Fibroblast of villous mesenchyme (primary cell): ENCODE data around the gene GNAL. TPM values are rescaled to one million over a fixed set of nuclear protein-coding genes. Genes with fewer than 3 reads are reported as not detected.

Experiments
- DNase-seq: peaks from one replicate; pipeline ENCODE4 v3.0.0-alpha.2; 2010; ENCODE audit warnings: low read depth
- H3K4me3 ChIP-seq: 2 replicates; pipeline ENCODE4 v1.5.1; 2011; ENCODE audit warnings: low read depth, mild to moderate bottlenecking, low read length
- CTCF ChIP-seq: IDR thresholded peaks from 2 replicates; pipeline ENCODE4 v1.5.1; 2012; ENCODE audit warnings: low read depth, mild to moderate bottlenecking, low read length; ENCODE audit not compliant: insufficient read depth
- total RNA-seq: library from RNA; depleted of rRNA; stranded (reverse); fragments of >200 nt; gene quantifications from 2 replicates; pipeline ENCODE4 v1.2.3, GENCODE V29; 2012

GNAL gene
- total RNA-seq, 1 donor = under 0.01 TPM

DNA sequence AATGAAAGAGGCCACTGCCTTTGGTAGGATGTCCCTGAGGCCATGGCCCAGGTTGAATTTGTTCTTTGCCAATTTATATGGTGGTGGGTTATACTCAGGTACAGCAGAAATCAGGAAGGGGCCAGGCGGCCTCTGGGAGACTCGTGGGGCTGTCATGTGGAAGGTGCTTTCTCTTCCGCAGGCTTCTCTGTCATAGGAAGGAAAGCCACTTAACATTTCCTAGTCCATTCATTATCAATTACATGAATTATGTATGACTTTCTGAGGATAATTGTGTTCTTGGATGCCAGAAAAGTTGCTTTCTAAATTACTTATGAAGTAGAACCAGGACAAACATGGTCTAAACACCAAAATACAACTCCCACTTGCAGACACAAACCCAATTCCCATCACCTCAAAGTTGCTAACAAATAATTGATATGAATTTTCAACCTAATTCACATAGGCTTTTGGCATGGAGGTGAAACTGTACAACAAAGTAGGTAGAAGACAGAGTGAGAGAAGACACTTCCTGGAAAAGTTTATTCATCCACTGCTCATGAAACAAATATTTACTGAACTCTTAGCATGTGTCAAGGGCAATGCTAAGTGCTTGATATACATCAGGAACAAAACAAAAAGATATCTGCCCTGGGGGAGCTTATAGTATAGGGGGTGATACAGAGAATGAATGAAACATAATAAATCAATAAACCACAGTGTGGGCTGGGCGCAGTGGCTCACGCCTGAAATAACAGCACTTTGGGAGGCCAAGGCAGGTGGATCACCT is 111.7 kb downstream of the GNAL start:
- TF ChIP-seq CTCF = no peak
- H3K4me3 ChIP-seq = no peak overlapping the region
- no peak for DNase-seq

GRCh38 chr18:11801573-11801972 is 112.5 kb downstream of the GNAL start:
- no peak for DNase-seq
- TF ChIP-seq CTCF = no peak
- H3K4me3 ChIP-seq = no peak overlapping the region

- no peak overlapping the region for H3K4me3 ChIP-seq
- TF ChIP-seq CTCF = no peak
- DNase-seq = no peak
Measured at GRCh38 chr18:11802158-11802557, 113.1 kb downstream of the GNAL start.

DNA sequence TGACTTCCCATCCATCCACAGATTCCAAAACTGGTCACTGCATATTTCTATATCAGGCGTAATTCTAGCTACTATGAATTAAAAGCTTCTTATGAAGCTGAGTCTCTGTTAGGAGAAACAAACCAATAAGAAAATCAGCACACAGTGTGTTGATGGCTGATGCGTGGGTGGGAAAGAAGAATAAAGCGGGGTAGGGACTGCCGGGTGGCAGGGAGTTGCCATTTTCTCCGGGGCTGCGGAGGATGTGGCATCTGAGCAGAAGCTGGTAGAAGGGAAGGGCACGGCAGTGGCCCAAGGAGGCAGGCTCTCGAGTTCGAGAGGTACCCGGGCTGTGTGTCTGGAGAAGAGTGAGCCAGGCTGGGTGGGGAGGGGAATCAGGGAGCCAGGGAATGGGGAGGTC is 113.5 kb downstream of the GNAL start:
- no peak overlapping the region for H3K4me3 ChIP-seq
- TF ChIP-seq CTCF = no peak
- no peak for DNase-seq

GRCh38 chr18:11807233-11807632 is 118.2 kb downstream of the GNAL start:
- no peak overlapping the region for H3K4me3 ChIP-seq
- TF ChIP-seq CTCF = no peak
- peak; percentile 4 for DNase-seq

- DNase-seq = peak; percentile 43
- H3K4me3 ChIP-seq = no peak overlapping the region
- TF ChIP-seq CTCF = no peak
Measured at GRCh38 chr18:11808001-11808855, 119.2 kb downstream of the GNAL start.
